ENCODE data around the gene SBSN.

DNA sequence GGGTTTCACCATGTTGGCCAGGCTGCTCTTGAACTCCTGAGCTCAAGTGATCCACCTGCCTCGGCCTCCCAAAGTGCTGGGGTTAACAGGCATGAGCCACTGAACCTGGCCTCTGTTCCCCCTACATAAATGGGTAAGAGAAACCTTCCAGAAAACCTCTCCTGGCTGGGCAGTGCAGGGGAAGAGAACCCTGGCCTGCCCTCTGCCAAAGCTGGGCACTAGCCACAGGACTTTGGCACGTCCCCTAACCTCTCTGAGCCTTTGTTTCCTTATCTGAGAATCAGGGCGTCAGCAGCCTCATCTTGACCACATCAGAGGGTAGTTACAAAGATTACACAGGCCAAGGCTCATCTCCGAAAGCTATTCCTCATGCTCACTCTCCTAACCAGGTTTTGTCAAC is 2.2 kb downstream of the SBSN start:
- TF ChIP-seq, protein P1, sequence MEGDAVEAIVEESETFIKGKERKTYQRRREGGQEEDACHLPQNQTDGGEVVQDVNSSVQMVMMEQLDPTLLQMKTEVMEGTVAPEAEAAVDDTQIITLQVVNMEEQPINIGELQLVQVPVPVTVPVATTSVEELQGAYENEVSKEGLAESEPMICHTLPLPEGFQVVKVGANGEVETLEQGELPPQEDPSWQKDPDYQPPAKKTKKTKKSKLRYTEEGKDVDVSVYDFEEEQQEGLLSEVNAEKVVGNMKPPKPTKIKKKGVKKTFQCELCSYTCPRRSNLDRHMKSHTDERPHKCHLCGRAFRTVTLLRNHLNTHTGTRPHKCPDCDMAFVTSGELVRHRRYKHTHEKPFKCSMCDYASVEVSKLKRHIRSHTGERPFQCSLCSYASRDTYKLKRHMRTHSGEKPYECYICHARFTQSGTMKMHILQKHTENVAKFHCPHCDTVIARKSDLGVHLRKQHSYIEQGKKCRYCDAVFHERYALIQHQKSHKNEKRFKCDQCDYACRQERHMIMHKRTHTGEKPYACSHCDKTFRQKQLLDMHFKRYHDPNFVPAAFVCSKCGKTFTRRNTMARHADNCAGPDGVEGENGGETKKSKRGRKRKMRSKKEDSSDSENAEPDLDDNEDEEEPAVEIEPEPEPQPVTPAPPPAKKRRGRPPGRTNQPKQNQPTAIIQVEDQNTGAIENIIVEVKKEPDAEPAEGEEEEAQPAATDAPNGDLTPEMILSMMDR (IDR thresholded peaks at IDR 0.05), result no peak
- TF ChIP-seq POLR2A (IDR thresholded peaks at IDR 0.05) (no peak), POLR2AphosphoS5 (IDR thresholded peaks at IDR 0.05) (no peak)
